Fibroblast of the conjunctiva (primary cell): ENCODE data around the gene ACLY.
A peak's percentile ranks its signal among the peaks of the same experiment; 100 is the strongest.
"Not testable (repeated sequence)": the region's sequence is repeated elsewhere in the genome, so short reads cannot be mapped to it uniquely, and the experiment has no call there.

ENCODE experiments used
- DNase-seq: peaks from one replicate; pipeline ENCODE4 v3.0.0-alpha.2; 2010; ENCODE audit warnings: low read depth

ACLY gene

DNA sequence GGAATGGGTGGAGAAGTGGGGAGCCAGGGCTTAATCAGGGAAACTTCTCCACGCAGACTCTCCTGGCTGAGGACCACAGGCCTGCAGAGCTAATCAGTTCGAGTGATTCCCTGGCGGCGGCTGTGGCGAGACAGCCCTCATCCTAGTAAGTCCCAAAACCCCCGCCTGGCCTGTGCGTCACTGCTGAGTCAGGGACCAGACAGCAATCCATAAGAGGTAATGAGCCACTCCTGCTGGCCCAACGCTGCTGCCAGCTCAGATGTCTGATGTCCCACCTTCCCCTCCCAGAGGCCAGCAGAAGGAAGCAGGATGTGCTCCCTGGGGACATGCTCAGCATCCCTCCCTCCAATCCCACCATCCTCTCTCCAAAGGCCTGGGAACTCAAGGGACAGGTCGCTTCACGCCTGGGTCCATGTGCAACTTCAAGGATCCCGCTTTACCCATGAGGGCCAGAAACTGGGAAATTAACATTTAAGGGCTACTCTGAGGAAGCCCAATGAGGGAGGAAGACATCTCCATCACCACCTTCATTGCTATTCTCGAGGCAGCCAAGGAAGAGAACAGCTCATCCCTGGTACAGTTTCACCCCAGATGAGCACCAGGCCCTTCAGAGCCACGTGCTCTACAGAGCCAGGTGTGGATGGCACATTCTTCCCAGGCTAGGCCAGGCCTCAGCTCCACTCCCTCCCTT lies 7.9 kb downstream of the ACLY start:
- peak; percentile 66 for DNase-seq

DNA sequence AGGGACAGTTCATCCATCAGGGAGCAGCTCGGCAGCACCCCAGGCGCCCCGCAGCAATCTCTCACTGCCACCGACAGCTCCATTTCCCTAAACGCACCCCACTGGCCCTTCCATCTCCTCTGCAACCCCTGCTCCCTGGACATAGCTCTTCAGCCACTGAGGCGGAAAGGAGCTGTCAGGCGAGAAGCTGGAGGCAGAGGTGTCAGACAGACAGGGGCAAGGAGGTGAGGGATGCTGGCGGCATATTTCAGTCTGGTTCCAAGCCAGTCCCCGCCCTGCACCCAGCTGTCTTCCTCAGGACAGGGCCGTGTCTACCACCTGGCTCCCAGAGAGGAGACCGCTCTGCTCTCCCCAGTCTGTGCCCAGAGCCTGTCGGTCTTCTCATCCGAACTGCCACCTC lies 9.7 kb downstream of the ACLY start:
- DNase-seq, result no peak

DNA sequence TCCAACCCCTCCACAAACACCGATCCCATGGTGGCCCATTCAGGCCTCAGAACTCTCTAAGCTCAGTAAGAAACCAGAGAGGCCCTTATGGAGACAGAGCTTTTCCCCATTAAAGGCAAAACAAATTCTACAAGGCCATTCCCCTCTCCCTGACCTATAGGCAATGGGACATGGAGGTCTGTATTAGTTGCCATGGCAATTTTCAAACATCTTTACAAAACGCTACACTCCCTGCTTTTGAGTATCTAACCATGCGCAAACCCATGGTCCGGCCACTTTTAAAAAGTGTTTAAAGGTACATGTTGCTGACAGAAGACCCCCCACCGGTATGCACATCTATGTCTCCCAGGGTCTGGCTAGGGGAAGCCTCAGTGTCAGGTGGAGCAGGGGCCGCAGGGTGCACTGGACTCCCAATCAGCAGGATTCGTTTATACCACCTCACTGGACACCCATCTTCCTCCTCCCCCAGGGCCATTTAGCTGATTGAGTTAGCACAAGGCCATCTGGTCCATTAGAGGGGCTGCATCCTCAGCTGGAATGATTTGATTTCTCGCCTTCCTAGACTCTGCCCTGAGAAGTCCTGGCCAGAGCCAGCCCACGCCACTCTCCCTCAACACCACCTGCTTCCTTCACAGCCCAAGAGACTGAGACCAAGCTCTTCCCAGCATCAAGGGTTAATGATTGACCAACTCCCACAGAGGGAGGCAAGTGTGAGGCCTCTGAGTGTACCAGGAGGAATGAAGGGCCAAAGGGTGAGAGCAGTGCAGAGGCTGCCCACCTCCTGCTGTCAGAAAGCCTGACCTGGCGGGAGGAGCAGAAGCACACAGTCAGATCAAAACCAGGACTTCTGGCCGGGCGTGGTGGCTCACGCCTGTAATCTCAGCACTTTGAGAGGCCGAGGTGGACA lies 10.9 kb downstream of the ACLY start:
- no peak for DNase-seq

DNA sequence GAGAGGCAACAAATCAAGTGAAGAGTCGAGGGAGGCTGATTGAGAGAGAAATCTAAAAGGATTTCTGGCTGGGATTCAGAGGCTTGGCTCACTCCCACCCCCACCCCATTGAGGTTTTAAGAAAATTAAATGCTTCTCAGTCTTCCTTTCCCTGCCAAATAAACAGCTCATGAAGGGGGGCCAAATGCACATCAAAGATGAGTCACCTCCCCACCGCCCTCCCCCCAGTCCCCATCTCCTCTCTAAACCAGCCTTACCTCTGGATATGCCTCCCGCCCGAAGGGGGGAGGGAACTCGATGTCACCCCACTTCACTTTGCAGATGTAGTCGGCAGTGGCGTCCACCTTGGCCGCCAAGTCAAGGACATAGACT lies 11.6 kb downstream of the ACLY start:
- peak; percentile 49 for DNase-seq

DNA sequence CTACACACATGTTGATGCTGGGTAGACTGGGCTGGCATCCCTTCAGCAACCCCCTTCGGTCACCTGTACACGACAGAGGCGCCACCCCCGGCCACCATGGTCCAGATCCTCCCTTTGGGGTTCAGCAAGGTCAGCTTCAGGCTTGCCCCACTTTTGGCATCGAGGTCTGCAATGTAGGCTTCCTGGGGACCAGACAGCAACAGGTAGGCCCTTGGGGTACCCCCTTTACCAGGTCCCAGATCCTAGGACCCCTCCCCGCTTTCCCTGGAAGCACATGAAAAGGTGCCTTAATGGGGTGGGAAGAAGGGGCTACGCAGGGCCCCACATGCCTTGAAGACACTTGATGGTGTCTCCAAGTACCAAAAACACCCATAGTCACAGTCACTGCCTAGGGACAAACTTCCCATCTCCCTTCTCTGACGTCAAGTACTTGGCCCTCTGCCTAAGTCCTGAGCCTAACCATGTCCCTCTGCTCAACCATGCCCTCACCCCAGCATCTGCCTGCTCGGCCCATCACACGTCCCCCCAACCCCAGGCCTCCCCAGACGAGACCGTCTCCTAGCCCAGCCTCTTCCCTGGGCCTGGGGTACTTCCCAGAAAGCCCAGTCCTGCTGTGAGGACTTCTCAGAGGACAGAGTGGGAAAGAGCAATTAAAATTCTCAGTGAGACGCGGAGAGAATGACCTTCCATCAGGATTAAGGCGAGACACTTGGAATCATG lies 12.1 kb downstream of the ACLY start:
- no peak for DNase-seq

DNA sequence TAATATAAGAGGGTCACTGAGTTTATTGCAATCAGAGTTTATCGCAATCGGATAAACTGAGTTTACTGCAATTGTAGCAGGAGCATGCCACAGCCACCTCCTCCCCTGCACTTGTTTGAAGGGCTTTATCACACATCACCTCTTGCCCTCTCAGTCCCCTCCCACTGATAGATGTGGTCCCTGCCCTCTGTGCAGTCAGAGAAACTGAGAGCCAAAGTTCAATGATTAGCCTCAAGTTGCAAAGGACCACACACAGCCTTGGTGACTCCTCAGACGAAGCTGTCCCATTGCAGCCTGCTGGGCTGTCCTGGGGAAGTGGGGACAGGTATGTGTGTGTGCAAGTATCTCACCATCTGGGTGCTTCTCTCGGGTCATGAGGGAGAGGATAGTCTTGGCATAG lies 13.6 kb downstream of the ACLY start:
- DNase-seq, result no peak

DNA sequence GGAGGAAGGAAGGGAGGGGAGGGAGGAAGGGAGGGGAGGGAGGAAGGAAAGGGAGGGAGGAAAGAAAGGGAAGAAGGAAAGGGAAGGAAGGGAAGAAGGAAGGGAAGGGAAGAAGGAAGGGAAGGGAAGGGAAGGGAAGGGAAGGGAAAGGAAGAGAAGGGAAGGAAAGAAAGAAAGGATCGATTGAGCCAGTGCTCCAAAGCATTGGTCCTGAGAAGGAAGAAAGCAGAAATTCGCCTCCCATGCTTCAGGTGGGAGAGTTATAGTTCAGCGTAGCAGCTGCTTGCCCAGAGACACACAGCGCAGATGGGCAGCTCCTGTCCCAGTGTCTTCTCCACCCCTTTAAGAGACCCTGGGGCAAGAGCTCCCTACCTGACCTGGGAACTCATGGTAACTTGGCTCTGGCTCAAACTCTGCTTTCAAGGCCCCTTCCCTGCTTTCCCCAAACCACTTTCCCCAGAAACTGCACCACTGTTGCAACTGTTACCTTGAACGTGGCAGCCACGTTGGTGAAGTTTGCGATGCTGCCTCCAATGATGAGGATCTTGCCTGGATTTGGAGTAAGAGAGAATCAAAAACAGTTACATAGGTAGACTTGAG lies 14.4 kb downstream of the ACLY start:
- no peak for DNase-seq

DNA sequence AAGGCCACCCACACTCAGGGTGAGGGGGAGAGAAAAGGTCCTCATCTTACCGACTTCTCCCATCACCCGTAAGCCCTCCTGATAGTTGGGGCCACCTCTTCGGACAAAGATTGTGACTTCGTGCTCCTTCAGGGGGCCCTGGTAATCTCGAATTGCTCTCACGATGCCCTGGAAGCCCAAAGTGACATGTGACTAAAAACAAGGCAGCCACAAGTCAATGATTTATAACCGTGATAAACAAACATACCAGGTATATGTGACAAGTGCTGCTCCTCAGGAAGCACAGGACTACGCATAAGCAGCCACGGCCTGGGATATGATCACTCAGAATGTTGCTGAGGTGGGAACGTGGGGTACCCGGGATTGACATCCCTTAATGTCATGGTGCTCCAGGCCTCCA lies 17.1 kb downstream of the ACLY start:
- no peak for DNase-seq

DNA sequence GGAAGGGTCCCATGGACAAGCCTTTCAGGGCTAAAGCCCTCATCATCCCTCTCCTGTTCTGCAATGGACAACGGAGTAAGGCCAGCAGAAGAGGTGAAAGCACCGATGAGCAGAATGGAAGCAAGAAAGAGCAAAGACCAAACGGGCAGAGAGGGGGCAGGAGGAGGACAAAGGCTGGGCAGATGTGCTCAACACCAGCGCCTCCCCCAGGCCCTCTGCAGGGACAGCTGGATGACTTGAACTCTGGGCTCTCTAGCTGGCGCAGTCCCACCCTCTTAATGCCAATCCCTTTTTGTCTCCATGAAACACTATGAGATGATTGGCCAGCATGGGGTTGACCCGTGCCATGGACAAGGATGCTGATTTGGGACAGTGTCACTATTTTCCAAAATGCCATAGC lies 22.0 kb downstream of the ACLY start:
- no peak for DNase-seq

DNA sequence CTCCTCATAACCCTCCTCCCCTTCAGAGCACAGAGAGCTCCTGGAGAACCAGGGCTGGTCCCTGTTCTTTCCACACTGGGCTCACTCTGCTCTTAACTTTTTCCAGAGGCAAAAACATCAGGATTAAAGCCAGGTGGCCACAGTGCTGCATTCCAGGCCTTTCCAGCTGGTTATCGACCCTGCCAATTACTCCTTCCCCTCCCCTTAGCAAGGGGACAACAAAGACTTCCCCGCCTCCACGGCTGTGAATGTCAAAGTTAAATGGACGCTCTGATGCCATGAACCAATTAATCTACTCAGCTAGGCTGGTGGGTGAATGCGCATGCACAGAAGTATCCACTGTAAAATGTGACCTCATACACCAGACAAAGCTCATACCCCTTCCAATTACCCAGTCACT lies 23.1 kb downstream of the ACLY start:
- DNase-seq, result peak; percentile 43

DNA sequence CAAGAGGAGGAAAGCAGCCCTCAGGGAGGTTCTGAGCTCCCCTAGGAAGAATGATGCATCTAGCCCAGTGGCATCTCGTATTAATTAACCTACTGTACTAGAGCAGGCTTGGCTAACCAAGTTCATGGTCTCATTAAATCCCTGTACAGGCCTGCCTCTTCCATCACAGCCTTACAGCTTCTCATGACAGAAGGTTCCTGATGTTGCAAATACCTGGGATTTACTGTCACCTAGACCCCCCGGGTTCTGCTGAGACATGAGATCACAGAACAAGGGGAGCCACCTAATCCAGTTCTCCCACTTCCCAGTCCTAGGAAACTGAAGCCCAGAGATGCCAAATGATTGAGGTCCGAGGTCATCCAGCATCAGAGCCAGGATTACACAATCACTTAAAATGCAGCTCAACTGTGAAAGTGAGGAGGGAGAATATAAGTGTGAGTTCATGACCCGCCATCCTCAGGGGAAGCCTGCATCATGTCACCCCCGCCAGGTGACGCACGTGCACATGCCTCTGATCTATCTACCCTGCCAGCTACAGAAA lies 23.9 kb downstream of the ACLY start:
- DNase-seq, result peak; percentile 84

DNA sequence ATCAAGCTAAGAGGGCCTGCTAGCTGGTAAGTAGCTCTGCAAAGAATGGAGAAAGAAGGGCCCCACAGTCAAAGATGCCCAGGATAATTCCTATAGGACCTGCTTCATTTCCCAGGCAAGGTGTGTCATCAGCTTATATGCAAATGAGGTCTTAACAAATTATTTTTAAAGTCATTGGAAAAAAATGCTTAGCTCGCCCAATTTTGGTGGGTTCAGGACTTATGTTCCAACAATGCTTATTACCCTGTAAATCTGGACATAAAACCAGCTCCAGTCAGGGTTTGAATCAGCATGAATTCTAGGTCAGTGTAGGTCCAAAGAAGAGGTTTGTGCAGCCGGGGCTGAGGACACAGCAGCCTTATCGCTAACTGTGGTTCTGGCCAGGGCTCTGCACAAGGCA lies 25.4 kb downstream of the ACLY start:
- no peak for DNase-seq

DNA sequence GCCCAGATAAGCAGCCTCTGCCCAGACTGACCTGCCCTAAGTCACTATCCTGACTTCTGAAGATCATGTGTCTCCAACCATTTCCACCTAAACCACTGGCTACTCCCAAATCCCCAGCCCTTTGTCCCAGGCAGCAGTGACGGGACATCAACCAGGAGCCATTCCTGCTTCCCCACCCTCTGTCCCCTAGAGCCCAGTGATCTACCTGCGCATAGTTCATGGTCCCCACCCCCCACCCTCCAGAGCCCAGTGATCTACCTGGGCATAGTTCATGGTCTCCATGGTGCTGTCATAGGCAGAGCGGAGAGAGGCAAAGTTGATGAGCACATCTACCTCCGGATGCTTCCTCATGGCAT lies 26.8 kb downstream of the ACLY start:
- no peak for DNase-seq

DNA sequence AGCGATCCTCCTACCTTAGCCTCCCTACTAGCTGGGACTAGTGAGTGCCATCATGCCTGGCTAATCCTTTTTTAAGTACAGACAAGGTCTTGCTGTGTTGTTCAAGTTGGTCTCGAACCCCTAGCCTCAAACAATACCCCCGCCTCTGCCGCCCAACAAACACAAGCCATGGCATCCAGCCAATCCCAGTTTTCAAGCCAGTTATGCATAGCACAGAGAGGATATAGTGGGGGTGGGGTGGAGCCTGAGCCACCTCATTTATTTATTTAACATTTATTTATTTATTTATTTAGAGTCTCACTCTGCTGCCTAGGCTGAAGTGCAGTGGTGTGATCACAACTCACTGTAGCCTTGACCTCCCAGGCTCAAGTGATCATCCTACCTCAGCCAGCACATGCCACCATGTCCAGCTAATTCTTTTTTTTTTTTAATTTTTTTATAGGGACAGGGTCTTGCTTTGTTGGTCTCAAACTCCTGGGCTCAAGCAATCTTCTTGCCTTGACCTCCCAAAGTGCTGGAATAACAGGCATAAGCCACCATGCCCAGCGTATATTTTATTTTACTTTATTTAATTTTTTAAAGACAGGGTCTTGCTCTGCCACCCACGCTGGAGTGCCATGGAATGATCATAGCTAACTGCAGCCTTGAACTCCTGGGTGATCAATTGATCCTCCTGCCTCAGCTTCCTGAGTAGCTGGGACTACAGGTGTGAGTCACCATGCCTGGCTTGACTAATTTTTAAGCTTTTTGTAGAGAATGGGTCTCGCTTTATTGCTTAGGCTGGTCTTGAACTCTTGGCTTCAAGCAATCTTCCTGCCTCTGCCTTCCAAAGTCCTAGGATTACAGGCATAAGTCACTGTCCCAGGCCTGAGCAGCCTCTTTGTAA lies 27.4 kb downstream of the ACLY start:
- no peak for DNase-seq

DNA sequence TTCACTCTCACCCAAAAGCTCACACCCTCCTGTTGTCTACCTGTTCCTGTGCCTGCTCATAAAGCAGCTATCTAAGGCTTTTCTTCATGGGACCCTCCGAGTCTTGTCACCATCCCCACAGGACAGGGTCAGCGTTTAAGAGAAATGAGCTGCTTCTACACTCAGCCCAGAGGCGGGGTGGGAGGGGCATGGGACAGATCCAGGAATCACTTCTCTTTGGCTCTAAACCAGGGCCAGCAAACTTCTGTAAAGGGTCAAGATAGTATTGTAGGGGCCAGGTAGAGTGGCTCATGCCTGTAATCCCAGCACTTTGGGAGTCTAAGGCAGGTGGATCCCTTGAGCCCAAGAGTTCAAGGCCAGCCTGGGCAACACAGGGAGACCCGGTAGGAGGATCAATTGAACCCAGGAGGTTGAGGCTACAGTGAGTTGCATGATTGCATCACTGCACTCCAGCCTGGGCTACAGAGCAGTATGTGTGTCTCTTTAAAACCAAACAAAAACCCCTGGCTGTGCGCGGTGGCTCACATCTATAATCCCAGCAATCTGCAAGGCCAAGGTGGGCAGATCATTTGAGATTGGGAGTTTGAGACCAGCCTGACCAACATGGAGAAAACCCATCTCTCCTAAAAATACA lies 30.3 kb downstream of the ACLY start:
- no peak for DNase-seq

DNA sequence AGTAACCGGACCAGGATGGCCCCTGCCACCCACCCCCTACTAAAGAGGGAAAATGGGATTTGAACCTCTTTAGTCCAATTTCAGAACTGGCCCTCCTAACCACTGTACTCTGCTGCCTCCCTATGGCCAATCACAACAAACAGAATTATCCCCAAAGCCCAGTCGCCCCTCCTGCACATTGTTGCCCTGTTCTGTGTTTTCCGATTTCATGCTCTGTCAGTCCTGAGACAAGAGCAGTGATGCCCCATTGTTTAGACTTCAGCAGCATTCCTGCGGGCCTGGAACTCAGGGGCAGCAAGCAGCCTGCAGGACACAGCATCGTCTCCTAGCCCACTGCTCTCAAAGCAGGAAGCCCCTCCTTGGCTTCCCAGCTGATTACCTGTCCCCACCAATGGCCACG lies 33.0 kb downstream of the ACLY start:
- no peak for DNase-seq

DNA sequence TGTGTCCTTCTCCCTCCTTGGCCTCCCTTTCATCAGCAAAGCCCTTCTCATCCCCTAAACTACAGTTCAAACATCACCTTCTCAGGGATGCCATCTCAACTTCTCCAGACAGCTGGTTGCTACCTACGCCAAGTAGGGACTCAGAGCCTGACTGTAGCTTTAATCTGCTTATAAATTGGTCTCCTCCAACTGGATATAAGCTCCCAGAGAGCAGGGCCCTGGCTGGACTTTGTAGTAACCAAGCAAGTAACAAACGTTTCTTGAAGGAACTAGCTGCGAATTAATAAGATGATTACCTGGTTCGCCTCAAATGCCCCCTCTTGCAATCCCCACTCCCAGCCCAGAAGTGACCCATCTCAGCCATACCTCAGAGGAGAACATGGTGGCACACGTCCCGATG lies 36.0 kb downstream of the ACLY start:
- DNase-seq, result no peak

DNA sequence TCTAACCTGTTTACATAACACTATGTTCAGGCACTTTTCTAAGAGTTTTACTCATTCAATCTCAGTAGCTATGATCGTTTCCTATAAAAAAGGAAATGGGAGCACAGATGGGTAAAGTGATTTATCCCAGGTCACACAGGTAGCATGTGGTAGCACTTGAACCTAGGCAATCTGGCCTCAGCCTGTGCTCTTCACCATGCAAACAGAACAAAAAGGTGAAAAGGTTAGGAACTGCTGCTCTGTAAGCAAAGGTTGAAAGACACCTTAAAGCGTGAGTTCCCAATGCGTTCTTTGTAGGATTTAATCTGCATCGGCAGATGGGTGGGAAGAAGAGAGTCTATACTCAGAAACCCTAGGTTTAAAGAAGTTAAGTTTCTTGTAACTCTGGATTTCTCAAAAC lies 38.6 kb downstream of the ACLY start:
- DNase-seq, result no peak

DNA sequence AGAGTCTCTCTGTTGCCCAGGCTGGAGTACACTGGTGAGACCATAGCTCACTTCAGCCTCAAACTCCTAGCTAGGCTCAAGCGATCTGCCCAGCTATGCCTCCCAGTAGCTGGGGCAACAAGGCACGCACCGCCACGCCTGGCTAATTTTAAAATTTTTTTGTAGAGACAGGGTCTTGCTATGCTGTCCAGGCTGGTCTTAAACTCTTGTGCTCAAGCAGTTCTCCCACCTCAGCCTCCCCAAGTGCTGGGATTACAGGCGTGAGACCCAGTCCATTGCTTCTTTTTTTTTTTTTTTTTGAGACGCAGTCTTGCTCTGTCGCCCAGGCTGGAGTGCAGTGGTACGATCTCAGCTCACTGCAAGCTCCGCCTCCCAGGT lies 44.5 kb downstream of the ACLY start:
- DNase-seq, result not testable (repeated sequence)

DNA sequence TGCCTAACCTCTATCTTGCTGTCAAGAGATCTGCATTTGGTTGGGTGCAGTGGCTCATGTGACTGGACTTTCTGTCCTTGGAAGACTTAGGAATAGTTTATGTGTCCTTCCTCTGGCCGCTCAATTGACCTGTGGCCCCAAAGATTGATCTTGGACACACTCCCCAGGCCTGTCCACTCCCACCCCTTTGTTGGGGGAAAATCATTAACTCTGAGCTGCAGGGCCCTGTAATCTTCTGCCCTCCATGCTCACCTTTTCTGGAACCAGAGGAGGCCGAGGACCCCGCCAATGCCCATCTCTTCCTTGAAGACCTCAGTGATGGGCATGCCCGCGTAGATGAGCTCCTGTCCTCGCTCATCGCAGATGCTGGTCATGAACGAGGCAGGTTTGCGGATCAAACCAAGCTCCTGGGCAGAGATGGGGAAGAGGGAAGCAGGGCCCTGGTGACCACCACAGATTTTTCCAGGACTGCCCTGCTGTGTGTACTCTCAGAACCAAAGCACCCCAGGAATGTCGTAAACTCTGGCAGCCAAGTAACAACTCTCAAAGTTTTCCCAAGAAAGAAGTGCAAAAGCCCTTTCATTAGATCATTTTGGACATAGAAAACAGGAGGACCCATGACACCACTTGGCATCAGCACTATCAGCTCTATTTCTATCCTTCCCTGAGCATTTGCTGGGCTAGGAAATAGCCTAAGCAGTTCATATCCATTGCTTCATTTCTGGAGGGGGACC lies 45.0 kb downstream of the ACLY start:
- no peak for DNase-seq
